GM18870 (cell line): ENCODE data around the gene FBXO36.
"Not testable (repeated sequence)": the region's sequence is repeated elsewhere in the genome, so short reads cannot be mapped to it uniquely, and the experiment has no call there.

Experiments
- ATAC-seq: cut with Tn5 transposase; IDR thresholded peaks from one replicate; pipeline ENCODE4 v1.9.1; 2021; ENCODE audit warnings: moderate library complexity; ENCODE audit not compliant: unreplicated experiment

Gene FBXO36

DNA sequence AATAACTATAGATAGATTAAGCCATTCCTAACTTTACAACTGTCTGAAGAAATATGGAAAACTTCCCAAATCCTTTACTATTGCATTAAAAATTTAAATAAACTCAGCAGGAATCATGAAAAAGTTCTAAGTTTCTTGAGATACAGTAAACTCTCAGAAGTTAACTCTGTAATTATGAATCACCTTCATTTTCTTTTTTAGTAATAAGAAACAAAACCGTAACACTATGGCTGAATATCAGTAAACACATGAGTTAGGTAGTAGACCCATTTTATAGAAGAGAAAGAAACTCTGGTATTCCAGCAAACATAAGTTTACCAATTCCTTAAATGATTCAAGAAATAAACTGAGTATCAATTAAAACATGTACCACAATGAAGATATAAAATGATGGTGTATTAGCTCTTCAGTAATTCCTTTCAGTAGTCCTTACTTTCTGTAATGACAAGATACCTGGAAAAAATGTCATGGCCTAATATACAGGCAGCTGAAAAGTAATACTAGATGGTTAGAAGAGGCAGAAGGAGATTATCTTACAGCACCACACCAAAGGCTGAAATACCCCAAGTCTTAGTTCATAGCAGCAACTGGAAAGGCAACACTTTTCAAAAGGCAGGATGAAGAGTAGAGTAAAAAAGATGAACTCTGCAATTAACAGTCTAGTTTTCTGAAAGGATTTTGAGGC, 12.0 kb upstream of the FBXO36 start:
- no peak for ATAC-seq

DNA sequence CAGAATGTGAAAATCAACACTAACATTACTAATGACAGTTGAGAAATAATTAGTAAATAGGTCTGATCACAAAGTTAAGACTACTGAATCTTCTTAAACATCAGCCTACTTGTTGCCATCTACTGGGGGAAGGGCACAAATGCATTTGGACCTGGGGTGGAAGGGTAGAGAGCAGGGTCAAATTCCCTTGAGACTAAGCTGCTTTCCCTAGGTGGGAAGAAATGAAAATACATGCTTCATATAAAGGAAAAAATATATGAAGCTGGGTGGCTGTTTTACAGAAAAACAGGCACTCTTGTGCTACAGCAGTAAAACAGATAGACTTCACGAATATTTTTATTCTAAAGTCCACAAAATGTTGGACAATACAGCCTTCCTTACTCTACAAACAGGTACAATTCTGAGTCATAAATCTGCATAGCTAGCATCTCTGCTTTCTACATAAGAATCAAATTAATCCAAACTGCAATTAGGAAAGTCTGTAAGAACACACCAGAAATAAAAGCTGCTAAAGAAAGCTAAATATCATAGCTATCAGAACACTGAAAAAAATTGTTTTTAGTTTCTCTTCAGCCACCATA, 11.4 kb upstream of the FBXO36 start:
- ATAC-seq: no peak

DNA sequence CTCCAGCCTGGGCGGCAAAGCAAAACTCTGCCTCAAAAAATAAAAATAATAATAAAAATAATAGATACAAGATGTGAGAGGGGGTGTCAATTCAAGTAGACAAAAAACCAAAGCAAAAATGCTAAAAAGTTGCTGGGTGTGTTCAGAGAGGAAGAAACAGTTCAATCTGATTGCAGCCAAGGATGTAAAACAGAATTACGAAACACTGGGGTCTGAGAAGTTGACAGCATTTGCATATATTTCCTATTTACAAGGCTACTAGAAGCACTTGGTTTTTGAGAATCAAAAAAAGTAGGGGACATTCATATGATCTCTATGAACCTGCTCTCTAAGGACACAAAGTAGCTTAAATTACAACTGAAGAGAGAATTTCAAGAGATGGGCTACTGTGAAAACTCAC, 8.1 kb upstream of the FBXO36 start:
- ATAC-seq: no peak

DNA sequence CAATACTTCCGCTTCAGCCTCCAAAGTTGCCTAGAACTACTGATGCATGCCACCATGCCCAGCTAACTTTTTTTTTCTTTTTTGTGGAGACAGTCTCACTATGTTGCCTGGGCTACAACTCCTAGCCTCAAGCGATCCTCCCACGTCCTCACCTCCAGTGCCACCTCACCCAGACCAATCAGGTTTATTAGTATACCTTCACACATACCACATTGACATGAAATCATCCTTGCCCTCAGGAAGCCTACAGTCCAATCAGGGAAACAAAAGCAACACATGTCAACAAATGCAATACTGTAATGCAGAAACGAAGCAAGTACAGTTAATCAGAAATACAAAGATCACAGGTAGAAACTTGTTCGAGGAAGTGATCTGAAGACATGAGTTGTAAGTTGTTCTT, 4.5 kb upstream of the FBXO36 start:
- no peak for ATAC-seq

DNA sequence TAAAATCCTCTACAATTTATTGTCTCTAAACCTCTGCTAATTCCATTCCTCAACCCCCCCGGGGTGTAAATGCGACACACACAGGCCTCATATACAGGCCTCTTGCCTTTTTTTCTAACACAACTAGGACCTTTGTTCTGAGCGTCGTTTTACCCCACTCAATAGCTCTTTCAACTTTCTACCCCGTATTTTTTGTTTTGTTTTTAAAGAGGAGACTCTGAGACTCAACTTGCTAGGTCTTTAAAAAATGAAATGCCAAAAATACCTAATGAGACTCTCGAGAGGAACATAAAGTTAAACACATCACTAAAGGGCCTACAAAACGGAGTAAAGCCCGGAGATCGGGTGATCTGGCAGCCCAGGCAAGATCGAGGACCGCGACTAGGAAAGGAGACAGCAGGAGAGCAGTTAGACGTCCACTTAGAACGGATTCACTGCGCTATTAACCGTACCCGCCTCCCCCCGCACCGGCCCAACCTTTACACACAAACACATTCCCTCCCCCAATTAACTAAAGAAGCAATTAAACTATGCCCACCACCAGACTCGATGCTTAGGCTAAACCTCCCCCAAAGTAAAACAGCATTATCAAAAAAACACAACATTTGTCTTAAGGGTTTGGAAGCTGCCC, 2.2 kb upstream of the FBXO36 start:
- ATAC-seq: no peak

DNA sequence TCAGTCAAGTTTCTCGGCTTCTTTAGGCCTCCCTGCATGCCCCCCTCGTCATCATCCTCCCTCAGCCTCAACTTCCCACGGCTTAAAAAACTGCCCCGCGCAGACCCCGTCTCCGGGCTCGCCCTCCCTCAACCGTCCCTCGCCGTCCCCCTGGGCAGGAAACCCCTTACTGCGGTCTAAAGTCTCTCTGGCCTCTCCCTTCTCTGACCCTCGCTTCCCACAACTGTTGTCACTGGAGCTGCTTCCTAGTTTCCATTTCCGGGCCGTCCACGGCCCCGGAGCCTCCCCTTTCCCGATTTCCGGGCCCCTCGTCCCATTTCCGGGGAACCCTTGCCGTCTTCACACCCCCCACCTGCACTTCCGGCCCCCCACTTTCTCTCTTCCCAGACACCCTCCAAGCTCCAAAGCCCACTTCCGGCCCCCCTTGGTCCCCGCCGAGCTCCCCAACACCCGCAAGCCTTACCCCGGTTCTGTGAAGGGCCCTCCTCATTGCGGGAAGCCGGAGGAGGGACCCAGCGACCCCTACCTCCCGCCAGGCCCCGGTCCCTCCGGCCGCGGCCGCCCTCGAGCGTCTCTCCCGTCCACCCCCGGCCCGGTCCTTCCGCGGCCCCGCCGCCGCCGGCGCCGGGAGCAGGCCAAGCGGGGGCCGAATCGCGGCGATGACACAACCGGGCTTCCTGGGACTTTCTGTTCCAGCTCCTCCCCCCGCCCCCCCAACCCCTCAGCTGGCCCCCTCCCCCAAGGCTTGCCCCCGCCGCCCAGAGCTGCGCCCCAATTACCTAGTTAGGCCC, 1.0 kb upstream of the FBXO36 start:
- ATAC-seq: no peak

DNA sequence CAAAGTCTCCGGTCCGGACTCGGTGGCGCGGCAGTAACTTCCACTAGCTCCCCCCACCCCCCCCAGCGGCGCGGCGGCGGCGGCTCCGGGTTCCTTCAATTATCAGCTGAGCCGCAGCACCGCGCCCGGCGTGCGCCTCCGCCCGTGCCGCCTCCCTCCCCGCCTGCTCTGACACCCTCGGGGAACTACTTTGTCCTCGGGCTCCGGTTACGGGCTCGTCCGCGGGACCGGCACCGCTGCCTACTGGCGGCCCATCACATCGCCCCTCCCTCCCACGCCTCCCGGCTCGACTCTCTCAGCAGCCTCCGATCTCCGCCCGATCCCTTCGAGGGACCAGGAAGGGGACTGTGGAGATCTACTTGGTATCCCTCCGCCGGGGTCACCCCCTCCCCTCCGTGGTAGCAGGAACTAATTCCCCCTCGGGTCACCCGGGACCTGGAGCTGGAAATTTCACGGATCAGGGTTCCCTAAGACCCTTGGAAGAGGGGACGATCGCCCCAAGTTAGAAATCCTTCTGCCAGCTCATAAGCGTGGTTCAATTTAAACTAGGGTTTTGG, 333 bp upstream of the FBXO36 start, which contains the start of gene TRIP12:
TSS of gene TRIP12 (minus strand) at position 118 of the 557 bp plus-strand sequence. CDS start 41,930 bp downstream, outside the sequence.
- peak; percentile 65 for ATAC-seq

DNA sequence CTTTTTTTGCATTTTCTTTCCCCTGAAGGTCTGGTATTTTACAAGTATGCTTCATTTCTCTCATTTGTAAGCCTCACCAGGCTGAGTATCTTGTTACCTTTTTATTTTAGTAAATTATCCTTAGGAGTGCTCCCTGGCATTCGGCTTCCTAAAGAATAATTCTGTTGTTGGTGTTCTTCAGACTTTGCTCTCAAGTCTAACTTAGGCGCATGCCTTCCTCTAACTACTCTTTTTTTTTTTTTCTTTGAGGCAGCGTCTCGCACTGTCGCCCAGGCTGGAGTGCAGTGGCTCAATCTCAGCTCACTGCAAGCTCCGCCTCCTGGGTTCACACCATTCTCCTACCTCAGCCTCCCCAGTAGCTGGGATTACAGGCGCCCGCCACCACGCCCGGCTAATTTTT, 2.2 kb downstream of the FBXO36 start:
- ATAC-seq: not testable (repeated sequence)

DNA sequence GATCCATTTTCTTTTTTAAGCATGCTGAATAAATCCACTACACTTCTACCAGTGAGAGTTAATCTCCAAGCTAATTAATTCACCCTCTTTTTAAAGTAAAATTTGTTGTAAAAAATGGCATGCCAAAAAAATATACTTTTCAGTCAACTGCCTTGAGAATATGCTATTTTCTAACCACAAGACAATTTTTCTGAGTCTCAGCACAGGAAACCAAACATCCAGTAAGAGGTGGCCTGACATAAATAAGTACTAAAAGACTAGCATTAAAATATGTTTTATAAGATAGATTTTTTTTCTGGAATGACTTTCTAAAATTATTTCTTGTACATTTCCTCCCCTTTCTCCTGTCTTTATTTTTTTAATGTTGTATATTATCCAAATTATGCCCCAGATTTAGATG, 2.9 kb downstream of the FBXO36 start:
- ATAC-seq: no peak

DNA sequence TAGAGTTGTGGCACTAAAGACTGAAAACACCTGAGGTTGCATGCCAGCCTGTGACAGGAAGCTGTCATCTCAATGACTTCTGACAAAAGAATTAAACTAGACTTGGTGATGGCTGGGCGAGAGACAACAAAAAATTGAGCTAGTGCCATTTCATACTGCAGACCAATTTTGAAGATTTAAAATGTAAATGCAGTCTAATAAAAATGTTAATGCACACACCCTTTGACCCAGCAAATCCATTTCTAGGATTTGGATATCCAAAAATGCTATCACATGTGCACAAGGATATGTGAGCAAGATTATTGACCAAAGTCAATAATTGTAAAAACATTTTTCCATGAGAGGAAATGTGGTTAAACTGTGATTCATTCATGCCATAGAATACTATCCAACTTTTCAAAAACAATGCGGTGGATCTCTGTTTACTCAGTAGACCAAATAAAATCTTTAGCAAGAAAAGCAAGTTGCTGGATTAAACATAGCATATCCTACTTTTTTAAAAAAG, 5.6 kb downstream of the FBXO36 start:
- no peak for ATAC-seq

DNA sequence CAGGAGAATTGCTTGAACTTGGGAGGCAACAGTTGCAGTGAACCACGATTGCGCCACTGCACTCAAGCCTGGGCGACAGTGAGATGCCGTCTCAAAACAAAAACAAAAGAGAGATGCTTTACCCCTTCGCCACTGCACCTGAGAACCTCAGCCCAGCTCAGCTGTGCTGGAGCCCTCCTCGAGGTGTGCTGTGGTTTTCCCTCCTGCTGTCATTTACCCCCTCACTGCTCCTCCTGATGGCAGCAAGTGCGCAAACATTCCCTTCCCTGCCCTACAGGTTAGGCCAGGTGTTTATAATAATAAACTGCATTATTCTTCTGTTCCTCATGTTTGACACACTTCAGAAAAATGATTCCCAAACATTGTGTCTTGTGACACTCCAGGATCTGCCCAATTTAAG, 8.4 kb downstream of the FBXO36 start:
- no peak for ATAC-seq

DNA sequence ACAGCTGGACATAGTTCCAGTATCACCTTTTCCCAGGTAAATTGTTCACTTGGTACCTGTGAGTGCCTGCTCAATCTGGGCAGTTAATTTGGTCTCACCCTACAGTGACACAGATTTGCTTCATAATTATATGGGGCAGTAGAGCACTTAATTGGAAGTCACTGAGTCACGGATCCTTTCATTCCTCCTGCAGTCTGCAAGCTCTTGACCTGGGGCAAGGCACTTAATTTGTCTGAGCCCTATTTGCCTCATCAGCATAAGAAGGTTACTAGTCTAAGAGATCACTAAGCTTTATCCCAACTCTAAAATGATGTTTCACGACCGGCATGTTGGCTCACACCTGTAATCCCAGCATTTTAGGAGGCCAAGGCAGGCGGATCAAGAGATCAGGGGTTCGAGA, 8.9 kb downstream of the FBXO36 start:
- no peak for ATAC-seq

DNA sequence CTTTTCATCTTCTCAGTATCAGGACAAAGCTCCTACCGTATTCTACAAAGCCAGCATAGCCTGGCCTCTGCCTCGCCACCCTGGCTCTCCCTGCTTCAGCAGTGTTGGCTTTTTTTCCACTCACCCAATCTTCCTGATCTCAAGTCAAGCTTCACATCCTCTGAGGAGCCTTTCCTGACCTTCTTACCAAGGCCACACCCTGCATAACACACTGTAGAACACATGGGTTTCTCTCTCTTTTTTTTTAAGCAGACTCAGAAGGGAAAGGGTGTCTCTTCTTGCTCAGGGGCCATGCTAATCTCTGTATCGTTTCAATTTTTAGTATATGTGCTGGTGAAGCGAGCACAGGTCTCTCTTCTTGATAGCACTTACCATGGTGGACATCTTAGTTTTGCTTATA, 15.2 kb downstream of the FBXO36 start:
- no peak for ATAC-seq

DNA sequence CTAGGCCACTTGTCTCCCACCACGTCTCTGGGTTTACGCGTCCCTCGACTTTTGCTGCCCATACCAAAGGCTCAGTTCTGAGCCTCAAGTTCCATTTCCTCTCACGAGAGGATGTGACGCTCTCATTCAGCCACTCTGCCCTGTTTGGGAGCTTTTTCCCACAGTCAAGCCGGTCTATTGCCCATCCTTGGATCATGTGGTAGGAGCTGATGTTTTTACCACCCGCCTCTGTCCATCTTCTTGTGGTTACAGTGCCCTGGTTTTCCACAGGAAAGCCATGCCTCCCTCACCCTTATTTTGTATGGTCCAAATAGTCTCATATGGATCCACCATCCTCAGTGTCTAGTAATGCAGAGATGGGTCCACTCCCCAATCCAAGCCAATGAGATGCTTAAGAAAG, 20.4 kb downstream of the FBXO36 start:
- no peak for ATAC-seq

DNA sequence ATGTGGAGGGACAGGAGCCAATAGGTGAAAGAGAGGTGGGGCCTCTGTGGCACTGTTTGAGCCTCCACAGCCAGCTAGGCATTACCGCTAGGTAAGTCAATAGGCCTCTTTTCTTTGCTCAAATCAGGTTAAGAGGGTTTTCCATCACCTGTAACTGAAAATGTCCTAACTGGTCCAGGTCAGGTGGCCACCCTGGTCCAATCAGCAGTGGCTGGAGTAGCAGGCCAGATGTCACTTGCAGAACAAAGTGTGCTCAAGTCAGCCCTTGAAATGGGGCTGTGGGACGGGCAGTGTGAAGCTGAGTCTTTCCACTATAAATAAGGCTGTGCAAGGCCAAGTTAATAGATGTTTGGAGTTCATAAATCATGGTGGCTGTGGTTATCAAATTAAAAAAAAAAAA, 20.9 kb downstream of the FBXO36 start:
- no peak for ATAC-seq

DNA sequence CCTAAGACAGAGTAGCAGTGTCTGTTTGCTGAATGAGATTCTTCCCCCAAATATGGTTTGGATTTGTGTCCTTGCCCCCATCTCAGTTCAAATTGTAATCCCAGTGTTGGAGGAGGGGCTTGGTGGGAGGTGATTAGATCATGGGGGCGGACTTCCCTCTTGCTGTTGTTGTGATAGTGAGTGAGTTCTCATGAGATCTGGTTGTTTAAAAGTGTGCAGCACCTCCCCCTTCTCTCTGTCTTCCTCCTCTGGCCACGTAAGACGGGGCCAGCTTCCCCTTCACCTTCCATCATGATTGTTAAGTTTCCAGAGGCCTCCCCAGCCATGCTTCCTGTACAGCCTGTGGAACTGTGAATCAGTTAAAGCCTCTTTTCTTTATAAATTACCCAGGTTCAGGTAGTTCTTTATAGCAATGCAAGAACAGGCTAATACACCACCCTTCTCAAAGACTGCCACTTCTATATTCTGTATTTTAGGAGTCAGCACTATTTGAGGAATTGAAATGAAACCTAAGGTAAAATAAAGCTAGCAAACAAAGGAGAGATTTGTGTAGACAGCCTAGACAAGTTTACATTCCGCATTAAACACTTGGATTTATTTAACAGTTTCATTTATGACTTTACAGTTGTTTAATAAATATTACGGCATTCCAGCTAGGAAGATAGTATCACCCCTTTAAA, 21.6 kb downstream of the FBXO36 start:
- no peak for ATAC-seq

DNA sequence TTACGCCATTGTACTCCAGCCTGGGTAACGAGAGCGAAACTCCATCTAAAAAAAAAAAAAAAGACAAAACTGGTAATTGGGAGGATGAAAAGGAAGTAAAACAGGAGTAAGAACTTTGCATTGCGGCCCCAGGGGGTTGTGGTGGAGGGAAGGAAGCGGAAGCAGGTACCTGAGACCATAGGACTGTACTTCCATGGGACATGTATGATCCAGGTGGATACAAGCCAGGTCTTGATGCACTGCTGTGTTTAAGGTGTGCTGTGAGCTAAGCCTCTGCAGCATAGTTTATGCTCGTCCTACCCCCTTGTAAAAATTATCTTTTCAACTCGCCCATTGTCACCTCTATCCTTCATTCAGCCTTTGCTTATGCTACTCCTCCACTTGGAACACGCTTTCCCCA, 23.7 kb downstream of the FBXO36 start:
- no peak for ATAC-seq

DNA sequence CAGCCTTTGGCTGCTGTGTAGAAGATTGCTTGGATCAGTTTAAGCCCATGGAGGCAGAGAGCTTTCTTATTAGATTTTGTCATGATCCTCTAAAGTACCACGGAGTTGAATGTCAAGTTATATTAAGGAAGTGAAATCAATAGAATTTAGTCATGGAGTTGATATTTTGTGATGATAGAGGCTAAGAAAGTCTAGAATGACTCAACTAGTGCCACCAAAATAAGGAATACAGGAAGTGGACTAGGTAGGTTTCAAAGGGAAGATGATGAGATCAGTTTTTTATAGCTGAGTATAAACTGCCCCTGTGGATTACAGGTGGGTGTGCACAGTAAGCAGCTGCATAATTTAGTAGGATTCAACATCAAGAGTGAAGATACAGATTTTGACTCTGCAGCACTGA, 25.2 kb downstream of the FBXO36 start:
- peak; percentile 81 for ATAC-seq

DNA sequence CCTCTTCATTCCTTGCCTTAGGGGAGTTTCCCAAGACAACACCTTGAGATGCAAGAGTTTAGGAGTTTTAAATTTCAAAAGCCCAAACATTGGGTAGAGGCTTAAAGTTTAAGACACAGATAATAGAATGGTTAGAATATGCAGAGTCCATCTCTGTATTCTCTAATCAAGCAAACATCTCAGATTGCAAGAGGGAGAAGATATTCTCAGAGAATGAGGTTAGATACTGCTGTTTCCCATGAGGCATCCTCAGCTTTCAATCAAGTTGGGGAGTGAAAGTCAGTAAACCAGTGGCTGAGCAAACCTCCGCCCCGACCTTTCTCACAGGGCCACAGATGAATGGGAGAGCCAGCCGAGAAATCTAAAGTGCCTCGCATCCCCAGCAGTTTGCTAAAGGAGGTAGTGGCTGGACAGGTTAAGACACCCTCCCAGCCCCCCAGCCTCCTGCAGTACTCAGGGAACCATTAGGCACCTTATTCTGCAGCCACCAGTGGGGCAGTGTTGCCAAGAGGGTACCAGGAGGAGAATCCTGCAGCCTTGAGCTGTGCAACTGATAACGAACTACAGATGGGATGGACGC, 30.0 kb downstream of the FBXO36 start:
- ATAC-seq: no peak

DNA sequence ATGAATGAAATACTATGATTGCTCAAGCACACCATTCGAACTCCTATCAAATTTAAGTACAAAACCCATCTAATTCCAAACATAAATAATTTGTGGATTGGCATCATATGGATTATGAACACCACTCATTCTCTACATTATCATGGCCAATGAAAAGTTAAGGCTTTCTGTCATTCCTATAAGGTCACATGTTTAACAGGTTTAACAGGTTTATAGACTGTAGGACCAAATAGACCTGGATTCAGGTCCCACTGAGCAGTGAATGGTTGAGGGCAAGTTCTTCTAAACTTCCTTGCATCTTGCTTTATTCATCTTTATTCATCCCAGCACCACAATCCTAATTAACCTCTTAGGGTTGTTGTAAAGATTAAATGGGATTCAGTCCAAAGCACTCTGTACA, 33.4 kb downstream of the FBXO36 start:
- ATAC-seq: no peak
